HL-60 (cell line): ENCODE data around the gene AMDHD2.

Source experiments
- GABPA ChIP-seq: IDR thresholded peaks from 2 replicates; pipeline ENCODE4 v1.6.1; 2012; ENCODE audit warnings: low read depth
- POLR2AphosphoS5 ChIP-seq: IDR thresholded peaks from 2 replicates; pipeline ENCODE4 v1.6.1; 2012; ENCODE audit warnings: low read depth
- TF ChIP-seq, protein P1 (sequence below): IDR thresholded peaks from one replicate; pipeline ENCODE4 v1.5.1; 2011; ENCODE audit warnings: low read length, control low read depth, inconsistent platforms; ENCODE audit not compliant: insufficient read depth

- TF ChIP-seq GABPA (no peak), POLR2AphosphoS5 (no peak)
- TF ChIP-seq, protein P1, sequence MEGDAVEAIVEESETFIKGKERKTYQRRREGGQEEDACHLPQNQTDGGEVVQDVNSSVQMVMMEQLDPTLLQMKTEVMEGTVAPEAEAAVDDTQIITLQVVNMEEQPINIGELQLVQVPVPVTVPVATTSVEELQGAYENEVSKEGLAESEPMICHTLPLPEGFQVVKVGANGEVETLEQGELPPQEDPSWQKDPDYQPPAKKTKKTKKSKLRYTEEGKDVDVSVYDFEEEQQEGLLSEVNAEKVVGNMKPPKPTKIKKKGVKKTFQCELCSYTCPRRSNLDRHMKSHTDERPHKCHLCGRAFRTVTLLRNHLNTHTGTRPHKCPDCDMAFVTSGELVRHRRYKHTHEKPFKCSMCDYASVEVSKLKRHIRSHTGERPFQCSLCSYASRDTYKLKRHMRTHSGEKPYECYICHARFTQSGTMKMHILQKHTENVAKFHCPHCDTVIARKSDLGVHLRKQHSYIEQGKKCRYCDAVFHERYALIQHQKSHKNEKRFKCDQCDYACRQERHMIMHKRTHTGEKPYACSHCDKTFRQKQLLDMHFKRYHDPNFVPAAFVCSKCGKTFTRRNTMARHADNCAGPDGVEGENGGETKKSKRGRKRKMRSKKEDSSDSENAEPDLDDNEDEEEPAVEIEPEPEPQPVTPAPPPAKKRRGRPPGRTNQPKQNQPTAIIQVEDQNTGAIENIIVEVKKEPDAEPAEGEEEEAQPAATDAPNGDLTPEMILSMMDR = no peak
Observed at GRCh38 chr16:2497695-2498484, 22.3 kb upstream of the AMDHD2 start.
